ENCODE data around the gene SERPINA10.
A peak's percentile ranks its signal among the peaks of the same experiment; 100 is the strongest.

The SERPINA10 gene

GRCh38 chr14:94307410-94307992 lies 14.4 kb upstream of the SERPINA10 start:
- TF ChIP-seq CTCF (IDR thresholded peaks at IDR 0.05; ENCODE audit: low read length) (peak; percentile 71; the same call in 1 of the 2 replicates), EZH2 (IDR thresholded peaks at IDR 0.05; ENCODE audit: borderline replicate concordance, low read length) (no peak)
- H3K36me3 ChIP-seq (ENCODE audit: insufficient read depth, low read length), result no peaks in the 10 kb centered on the region
- no peaks in the 10 kb centered on the region for H3F3A ChIP-seq (ENCODE audit: insufficient read depth, low read length)
- H3K79me2 ChIP-seq (ENCODE audit: insufficient read depth, low read length), result no peaks in the 10 kb centered on the region
- H3K27me3 ChIP-seq (ENCODE audit: insufficient read depth, low read length), result no peaks in the 10 kb centered on the region
- no peaks in the 10 kb centered on the region for H3K9me2 ChIP-seq (ENCODE audit: low read depth, low read length)
- no peaks in the 10 kb centered on the region for H3K4me1 ChIP-seq (ENCODE audit: insufficient read depth, low read length, severe bottlenecking)
- no peak overlapping the region for H2AFZ ChIP-seq (ENCODE audit: low read length)
- no peak overlapping the region for H3K9ac ChIP-seq (ENCODE audit: low read length)
- no peak overlapping the region for H3K4me2 ChIP-seq (ENCODE audit: low read length)
- no peak overlapping the region for H3K27ac ChIP-seq (ENCODE audit: low read depth, low read length, poor library complexity, severe bottlenecking)
- H3K4me3 ChIP-seq (ENCODE audit: low read depth, low read length, poor library complexity, severe bottlenecking), result no peak overlapping the region
- H4K20me1 ChIP-seq (ENCODE audit: insufficient read depth, low read length), result no peaks in the 10 kb centered on the region
- H3K9me3 ChIP-seq (ENCODE audit: low read length), result no peaks in the 10 kb centered on the region

- H3K27ac ChIP-seq (ENCODE audit: low read depth, low read length, poor library complexity, severe bottlenecking), result no peak overlapping the region
- H3F3A ChIP-seq (ENCODE audit: insufficient read depth, low read length), result no peaks in the 10 kb centered on the region
- TF ChIP-seq CTCF (IDR thresholded peaks at IDR 0.05; ENCODE audit: low read length) (no peak), EZH2 (IDR thresholded peaks at IDR 0.05; ENCODE audit: borderline replicate concordance, low read length) (no peak)
- no peaks in the 10 kb centered on the region for H3K27me3 ChIP-seq (ENCODE audit: insufficient read depth, low read length)
- no peaks in the 10 kb centered on the region for H3K79me2 ChIP-seq (ENCODE audit: insufficient read depth, low read length)
- H3K4me1 ChIP-seq (ENCODE audit: insufficient read depth, low read length, severe bottlenecking), result no peaks in the 10 kb centered on the region
- no peaks in the 10 kb centered on the region for H3K9me2 ChIP-seq (ENCODE audit: low read depth, low read length)
- H3K9me3 ChIP-seq (ENCODE audit: low read length), result no peaks in the 10 kb centered on the region
- no peak overlapping the region for H2AFZ ChIP-seq (ENCODE audit: low read length)
- H4K20me1 ChIP-seq (ENCODE audit: insufficient read depth, low read length), result no peaks in the 10 kb centered on the region
- H3K4me3 ChIP-seq (ENCODE audit: low read depth, low read length, poor library complexity, severe bottlenecking), result no peak overlapping the region
- H3K36me3 ChIP-seq (ENCODE audit: insufficient read depth, low read length), result no peaks in the 10 kb centered on the region
- no peak overlapping the region for H3K9ac ChIP-seq (ENCODE audit: low read length)
- no peak overlapping the region for H3K4me2 ChIP-seq (ENCODE audit: low read length)
Measured at GRCh38 chr14:94306047-94306978, 13.2 kb upstream of the SERPINA10 start.

GRCh38 chr14:94305620-94306019 lies 12.6 kb upstream of the SERPINA10 start:
- Histone ChIP-seq H3K9me3 (ENCODE audit: low read length) (no peaks in the 10 kb centered on the region), H3K9me2 (ENCODE audit: low read depth, low read length) (no peaks in the 10 kb centered on the region), H3K79me2 (ENCODE audit: insufficient read depth, low read length) (no peaks in the 10 kb centered on the region), H2AFZ (ENCODE audit: low read length) (no peak overlapping the region), H3K27me3 (ENCODE audit: insufficient read depth, low read length) (no peaks in the 10 kb centered on the region), H4K20me1 (ENCODE audit: insufficient read depth, low read length) (no peaks in the 10 kb centered on the region), H3K4me3 (ENCODE audit: low read depth, low read length, poor library complexity, severe bottlenecking) (no peak overlapping the region), H3K9ac (ENCODE audit: low read length) (no peak overlapping the region), H3K4me1 (ENCODE audit: insufficient read depth, low read length, severe bottlenecking) (peaks cover 3% of the 10 kb centered on the region), H3K36me3 (ENCODE audit: insufficient read depth, low read length) (no peaks in the 10 kb centered on the region), H3K27ac (ENCODE audit: low read depth, low read length, poor library complexity, severe bottlenecking) (no peak overlapping the region), H3F3A (ENCODE audit: insufficient read depth, low read length) (no peaks in the 10 kb centered on the region), H3K4me2 (ENCODE audit: low read length) (no peak overlapping the region)
- TF ChIP-seq CTCF (IDR thresholded peaks at IDR 0.05; ENCODE audit: low read length) (no peak), EZH2 (IDR thresholded peaks at IDR 0.05; ENCODE audit: borderline replicate concordance, low read length) (no peak)

Measured in OCI-LY1 (cell line).